Bone marrow (tissue), 2 donors: ENCODE measurements around the gene DDX51.
A peak's percentile ranks its signal among the peaks of the same experiment; 100 is the strongest.
"Not testable (repeated sequence)": the region's sequence is repeated elsewhere in the genome, so short reads cannot be mapped to it uniquely, and the experiment has no call there.

Experiments
- DNase-seq, 2 donors: peaks; one replicate each; lab custom pipeline; 2025; lab: John Stamatoyannopoulos, UW

Gene DDX51

DNA sequence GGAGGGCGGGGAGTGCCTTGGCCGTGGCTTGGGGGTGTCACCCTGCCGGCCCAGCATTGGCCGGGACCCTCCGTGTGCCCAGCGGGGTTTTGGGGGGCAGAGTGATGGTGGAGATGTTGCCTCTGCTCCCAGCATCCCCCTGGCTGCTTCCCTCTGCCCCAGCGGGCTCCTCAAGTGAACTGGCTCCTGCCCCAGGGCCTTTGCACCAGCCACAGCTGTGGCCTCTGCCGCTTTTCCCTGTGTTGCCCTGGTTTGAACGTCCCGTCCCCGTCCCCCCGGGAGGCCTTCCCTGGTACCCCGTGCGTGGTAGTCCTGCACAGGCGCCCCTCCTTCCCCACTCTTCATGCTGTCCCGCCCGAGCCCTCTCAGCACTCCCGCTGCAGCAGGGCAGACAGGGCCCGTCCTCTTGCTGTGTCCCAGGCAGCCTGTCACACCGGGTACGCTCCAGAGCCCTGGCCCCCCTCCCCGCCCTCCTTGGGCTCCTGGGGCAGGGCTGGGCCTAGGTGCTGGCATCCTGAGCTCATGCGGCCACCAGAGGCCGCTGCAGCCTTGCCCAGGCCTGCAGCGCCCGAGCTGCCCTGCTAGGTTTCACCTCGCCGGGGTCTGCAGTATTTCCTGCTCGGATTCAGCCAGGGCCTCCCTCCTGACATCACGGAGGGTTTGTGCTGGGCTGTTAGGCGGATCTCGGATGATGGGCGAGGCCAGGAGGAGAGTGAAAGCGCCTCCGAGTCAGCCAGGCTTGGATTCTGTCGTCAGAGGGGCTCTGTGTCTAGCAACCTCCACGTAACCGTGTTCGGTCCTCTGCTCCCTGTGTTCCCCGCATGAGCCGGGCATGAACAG is 9.6 kb upstream of the DDX51 start:
- DNase-seq = peak; percentile 19 to 48

DNA sequence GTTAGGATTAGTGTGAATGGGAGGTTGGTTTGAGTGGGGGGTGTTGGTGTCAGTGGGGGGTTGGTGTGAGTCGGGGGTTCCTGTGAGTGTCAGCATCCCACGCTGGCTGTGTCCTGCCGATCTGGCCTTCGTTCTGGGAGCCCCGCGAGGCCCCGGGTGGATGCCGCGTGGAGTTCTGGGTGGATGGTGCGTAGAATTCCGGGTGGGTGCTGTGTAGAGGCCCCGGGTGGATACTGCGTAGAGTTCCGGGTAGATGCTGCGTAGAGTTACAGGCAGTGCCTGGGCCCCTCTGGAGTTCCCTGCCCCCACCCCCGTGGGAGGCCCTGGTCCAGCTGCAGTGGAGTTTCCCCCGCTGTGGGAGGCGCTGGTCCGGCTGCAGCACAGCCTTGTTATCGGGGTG is 8.8 kb upstream of the DDX51 start:
- no peak for DNase-seq

DNA sequence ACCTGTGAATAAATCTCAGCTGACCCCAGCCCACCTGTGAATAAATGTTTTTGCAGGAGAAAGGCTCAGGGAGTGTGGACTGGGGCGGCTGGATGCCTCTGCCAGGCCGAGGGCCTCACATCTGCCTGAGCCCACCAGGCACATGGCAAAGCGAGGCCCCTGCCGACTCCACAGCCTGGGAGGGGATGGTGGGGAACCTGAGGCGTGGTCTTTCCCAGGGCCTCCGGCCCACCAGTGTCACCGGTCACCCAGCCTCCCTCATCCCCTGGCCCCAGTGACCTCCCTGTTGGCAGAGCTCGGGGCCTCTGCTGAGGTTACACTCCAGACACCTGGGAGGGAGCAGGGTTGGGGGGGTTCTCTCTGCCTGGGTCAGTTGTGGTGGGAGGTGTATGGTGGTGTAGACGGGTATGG is 8.3 kb upstream of the DDX51 start:
- DNase-seq = no peak

DNA sequence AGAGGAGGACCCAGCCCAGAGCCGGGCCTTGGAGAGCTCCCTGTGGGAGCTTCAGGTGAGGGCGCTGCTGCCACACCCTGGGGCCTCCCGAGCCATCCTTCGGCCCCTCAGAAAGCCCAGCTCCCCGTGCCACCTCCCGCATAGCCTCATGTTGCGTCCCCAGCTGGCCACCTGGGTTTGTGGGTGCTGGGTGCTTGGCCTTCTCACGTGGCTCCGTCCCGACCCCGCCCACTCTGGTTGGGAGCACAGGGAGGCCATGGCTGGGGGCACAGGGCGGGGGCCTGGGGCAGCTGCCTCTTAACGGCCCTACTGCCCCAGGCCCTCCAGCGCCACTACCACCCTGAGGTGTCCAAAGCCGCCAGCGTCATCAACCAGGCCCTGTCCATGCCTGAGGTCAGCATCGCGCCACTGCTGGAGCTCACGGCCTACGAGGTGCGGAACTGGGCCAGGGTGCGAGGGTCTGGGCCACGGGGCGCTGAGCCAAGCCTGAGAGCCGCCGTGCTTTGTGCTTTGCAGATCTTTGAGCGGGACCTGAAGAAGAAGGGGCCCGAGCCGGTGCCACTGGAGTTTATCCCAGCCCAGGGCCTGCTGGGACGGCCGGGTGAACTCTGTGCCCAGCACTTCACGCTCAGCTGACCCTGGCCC is 7.8 kb upstream of the DDX51 start:
- DNase-seq = no peak

DNA sequence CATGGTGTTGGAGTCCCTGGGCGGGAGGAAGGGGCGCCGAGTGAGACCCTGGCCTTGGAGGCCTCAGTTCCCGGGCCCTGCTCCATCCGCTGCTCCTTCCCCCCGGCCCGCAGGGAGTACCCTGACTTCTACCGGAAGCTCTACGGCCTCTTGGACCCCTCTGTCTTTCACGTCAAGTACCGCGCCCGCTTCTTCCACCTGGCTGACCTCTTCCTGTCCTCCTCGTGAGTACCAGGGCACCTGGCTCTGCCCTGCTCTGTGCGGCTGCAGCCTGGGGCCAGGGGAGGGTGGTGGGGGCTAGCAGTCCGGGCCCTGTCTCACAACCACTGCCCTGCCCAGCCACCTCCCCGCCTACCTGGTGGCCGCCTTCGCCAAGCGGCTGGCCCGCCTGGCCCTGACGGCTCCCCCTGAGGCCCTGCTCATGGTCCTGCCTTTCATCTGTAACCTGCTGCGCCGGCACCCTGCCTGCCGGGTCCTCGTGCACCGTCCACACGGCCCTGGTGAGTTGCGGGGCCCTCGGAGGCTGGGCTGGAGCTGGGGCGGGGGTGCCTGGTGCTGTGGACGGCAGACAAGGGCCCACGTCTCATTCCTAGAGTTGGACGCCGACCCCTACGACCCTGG is 7.1 kb upstream of the DDX51 start:
- DNase-seq = no peak

DNA sequence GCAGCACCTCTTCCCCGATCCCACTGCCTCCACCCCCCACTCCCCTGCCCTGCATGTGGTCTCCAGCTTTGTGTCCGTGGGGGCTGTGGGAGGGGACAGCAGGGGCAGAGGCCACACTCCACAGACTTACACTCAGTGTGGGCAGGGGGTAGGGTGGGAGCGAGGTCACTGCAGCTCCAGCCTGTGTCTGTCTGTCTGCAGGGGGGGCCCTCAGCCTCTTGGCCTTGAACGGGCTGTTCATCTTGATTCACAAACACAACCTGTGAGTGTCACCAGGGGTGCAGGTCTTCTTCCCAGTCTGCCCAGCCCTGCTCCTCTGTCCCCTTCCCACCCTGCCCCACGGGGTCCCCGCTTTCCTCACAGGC is 6.6 kb upstream of the DDX51 start:
- DNase-seq = no peak

DNA sequence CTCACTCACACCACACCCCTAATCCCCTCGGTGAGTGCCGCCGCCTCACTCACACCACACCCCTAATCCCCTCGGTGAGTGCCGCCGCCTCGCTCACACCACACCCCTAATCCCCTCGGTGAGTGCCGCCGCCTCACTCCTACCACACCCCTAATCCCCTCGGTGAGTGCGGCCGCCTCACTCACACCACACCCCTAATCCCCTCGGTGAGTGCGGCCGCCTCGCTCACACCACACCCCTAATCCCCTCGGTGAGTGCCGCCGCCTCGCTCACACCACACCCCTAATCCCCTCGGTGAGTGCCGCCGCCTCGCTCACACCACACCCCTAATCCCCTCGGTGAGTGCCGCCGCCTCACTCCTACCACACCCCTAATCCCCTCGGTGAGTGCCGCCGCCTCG is 5.4 kb upstream of the DDX51 start:
- DNase-seq = not testable (repeated sequence)

DNA sequence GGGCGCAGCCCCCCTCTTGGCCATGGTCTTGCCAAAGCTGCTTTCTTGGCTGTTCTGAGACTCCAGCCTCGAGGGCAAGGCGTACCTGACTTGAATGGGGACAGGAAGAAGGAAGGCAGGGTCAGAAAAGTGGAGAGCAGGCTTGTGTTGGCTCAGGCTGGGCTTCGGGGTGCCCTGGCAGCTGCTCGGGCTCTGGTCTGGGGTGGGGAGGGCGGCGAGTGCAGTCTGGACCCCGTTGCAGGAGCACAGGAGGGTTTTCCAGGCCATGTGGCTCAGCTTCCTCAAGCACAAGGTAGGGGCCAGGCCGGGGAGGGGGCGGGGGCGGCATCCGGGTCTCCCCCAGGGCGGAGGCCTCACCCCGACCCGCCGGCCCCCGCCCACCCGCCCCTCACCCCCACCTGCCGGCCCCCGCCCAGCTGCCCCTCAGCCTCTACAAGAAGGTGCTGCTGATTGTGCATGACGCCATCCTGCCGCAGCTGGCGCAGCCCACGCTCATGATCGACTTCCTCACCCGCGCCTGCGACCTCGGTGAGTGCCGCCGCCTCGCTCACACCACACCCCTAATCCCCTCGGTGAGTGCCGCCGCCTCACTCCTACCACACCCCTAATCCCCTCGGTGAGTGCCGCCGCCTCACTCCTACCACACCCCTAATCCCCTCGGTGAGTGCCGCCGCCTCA is 4.4 kb upstream of the DDX51 start:
- DNase-seq = no peak

DNA sequence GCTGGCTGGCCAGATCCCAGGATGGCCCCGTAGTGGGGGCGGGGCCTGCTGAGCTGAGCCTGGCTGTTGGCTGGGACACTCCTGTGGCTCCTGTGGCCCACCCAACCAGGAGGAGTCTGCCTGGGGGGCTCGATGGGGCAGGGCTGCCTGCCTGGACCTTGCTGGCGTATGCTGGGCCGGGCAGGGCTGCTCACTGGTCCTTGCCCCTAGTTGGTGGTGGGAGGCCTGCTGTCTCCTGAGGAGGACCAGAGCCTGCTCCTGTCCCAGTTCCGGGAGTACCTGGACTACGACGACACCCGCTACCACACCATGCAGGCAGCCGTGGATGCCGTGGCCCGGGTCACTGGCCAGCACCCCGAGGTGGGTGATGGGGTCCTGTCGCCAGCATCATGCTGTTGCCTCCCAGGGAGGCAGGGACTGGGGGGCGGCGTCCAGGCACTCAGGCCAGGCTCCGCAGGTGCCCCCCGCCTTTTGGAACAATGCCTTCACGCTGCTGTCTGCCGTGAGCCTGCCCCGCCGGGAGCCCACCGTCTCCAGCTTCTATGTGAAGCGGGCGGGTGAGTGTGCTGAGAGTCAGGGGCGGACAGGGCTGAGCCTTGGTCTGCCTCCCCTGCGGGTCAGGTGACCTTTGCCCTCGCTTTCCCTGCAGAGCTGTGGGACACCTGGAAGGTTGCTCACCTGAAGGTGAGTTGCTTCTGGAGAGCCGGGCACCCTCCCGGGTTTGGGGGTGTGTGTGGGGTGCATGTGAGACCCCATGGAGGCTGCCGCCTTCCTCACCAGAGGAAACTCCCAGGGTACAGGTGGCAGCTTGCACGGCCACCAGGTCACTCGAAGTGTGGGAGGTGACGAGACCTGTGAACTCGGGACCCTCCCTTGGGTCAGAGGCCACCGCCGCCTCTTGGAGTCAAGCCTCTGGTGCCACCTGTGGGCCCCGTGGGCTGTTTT is 3.6 kb upstream of the DDX51 start:
- DNase-seq = no peak

DNA sequence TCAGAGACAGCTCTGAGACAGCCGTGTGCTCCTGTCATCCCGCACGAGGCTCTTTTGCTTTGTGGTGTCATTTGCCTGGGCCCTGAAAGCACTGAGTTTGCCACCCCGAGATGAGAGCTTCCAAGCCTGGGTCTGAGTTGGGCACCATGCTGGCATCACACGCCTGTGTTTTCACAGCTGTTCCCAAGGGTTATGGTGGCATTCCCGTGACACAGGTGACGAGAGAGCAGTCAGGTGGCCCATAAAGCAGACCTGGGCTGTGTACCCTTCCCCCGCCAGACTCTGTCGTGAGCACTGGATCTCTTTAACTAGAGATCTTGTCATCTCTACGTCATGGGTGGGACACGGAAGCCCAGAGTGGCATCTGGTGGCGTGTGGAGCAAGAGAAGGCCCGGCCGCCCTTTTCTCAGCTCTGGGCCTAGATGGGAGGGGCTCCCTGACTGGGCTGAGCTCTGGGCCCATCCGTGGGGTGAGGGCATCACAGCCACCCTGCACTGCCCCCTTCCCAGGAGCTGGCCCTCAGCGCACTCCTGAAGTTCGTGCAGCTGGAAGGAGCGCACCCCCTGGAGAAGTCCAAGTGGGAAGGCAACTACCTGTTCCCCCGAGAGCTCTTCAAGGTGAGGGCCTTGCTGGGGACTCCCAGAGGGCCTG is 2.8 kb upstream of the DDX51 start:
- no peak for DNase-seq

DNA sequence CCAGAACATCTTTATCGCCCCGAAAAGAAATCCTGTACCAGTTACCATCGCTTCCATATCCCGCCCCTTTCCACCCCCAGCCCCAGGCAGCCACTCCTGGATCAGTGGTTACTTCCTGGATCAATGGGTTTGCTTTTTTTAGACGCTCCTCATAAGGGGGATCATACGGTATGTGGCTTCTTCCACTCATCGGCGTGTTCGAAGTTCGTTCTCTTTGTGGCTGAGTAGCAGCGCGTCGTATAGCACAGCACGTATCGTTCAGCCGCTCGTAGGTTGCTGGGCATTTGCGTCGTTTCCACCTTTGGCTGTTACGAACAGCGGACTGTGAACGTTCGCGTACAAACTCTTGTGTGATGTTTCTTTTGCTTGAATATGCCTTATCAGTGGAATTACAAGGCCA is 2.0 kb upstream of the DDX51 start:
- no peak for DNase-seq

DNA sequence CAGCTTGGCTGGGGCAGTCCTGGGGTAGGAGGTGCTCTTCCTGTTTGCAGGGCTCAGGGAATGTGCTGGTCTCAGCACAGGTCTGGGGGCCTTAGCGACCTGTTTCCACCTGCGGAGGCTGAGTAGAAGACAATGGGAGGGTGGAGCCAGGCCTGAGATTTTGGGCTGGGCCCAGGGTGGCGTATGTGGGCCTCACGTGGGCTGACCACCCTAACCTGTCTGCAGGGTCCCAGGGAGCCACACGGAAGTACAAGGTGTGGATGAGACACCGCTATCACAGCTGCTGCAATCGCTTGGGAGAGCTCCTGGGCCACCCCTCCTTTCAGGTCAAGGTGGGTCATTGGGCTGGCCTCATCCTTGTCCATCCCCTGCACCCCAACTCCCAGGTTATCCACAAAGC is 1.2 kb upstream of the DDX51 start:
- DNase-seq = no peak

DNA sequence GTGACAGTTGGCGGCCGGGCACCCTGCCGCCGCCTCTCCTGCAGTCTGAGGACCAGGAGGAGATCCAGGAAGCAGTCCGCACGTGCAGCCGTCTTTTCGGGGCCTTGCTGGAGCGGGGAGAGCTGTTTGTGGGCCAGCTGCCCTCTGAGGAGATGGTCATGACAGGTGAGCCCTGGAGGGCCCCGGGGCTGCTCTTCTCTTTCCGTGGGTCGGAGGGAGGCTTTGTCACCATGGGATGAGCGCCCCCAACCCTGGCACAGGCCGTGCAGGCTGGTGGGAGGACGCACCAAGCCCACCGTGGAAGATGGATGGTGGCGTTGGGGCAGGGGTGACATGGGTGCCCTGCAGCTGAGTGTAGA is 670 bp upstream of the DDX51 start:
- DNase-seq = no peak

DNA sequence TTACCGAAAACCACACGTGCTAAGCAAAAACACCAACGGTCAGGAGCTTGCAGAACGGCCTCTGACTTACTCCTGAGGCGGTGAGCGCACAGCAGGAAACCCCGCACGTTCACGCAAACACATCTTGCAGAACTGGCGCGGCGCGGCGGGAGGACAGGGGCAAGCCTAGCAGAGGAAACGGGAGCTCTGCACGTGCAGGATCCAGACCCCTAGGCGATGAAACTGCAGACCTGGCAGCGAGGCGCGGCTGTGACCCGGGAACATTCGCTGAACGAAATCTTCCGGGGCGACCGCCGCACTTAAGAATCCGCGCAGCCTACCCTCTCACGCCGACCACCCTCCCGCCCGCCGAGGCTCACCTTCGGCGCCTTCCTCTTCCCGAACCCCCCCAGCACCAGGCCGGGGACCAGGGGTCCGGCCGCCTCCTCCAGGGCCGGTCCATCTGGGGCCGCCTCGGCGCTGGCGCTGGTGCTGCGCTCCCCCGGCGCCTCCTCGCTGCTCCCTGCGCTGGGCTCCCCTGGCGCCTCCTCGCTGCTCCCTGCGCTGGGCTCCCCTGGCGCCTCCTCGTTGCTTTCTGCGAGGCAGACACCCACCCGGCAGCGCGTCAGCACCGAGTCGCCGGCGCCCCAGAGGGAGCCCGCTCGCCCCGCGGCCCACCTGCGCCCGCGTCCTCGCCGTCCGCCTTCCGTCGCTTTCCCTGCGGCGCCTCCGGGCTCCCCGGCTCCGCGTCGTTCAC is 615 bp downstream of the DDX51 start:
- no peak for DNase-seq

DNA sequence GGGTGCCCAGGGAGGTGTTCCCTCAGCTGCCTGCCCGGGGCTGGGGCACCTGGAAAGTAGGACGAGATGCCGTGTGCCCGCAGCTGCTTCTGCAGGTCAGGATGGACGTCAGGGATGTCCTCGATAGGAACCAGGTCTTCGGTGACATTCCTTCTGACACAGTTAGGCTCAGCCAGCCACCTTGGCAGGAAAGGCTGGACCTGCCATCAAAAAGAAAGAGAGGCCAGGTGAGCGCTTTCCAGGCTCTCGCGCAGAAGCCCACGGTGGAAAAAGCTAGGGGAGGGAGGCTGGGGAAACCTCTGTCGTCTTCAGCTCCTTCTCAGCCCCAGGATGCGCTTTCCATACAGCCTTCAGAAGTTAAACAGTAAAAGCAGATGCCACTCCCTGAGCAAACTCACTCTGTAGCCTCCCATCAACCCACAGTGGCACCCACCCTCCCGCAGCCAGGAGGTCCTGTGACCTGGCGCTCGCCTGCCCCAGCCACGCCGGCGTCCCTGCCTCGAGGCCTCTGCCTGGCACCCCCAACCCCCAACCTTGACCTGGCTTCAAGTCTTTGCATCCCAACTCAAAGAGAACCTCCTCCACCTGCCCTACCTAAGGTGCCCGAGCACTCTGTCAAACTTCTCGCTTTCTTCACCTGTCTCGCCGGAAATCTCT is 1.3 kb downstream of the DDX51 start:
- no peak for DNase-seq

DNA sequence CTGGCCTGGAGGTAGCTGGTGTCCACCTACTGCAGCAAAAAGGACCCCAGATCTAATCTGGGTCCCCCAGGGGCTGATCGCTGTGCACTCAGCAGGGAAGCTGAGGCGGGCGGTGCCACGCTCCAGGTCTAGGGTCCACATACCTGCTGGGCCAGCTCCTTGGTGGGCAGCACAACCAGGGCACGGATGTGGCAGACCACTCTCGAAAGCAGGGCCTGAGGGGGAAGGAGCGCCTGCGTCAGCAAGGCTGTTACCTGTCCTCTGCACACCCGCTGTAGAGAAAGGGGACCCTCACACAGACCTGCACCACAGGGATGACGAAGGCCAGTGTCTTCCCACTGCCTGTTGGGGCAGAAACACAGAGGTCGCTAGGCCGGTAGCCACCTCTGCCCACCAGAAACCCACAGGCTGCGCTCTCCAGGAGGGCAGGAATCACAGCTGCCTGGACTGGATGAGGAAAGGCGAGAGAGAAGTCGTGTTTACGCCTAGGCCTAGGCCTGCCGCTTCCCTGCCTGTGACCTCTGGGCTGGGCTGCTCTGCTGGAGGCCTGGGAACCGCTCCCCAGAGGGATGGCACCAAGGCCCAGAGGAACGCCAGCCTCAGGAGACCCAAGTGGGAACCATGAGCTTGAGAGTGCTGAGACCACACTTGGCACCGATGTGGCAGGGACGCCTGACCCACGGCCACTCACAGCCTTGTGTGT is 2.0 kb downstream of the DDX51 start:
- no peak for DNase-seq

DNA sequence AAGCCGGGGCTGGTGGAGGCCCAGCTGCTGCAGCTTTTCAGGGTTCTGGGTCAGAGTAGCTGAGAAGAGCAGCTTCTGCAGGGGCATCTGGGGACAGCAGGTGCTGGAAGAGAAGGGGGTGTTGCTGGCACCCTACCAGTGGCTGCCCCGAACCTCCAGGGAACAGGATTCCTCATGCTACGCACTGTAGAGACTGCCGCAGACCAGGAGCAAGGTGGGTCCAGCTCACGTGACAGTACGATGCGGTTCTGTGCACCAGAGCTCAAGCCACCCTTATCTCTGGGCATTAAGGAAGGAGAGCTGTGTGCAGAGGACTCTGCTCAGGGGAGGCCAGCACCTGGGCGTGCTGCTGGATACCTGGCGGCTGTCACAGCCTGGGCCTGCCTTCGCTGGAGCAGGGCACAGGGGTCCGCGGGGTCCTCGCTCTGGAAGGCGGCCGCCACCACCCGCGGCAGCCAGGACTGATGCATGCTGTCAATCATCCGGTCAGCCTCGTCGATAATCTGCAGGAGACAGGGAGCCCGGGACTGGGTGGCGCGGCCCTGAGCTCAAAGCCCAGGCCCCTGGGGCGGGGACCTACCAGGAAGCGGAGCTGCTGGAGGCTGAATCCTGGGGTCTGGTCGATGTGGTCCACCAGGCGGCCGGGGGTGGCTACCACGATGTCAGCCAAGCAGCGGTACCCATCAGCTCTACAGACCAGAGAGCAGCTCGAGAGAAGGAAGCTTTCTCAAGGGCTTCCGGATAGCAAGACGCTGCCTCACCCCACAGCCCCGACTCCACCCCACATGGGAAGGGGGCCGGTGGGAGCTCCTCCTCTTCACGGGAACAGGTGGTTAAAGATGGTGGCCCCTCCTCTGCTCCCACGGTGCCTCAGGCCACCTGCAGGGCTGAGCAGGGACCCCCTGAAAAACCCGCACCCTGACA is 2.9 kb downstream of the DDX51 start:
- DNase-seq = no peak

DNA sequence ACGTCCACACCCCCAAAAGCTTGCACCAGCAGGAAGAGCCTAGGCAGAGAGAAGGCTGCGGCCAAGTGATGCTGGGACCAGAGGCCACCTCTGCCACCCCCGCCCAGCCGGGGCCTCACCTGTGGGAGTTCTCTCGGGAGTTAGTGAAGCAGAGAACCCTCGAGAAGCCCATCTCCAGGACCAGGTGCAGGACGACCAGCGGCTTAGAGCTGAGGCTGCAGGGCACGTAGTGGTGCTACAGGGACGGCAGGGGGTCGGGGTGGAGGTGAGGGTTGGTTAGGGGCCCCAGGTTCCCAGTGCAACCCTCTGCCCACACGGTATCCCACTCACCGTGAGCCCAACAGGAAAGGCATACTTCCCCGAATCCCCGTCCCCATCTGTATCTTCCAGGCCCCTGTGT is 3.6 kb downstream of the DDX51 start:
- no peak for DNase-seq
